ENCODE data around the gene POTEJ. TPM values are rescaled to one million over a fixed set of nuclear protein-coding genes. Genes with fewer than 3 reads are reported as not detected.
"Not testable (repeated sequence)": the region's sequence is repeated elsewhere in the genome, so short reads cannot be mapped to it uniquely, and the experiment has no call there.

The POTEJ gene
- total RNA-seq, 1 experiment from 2014 or later = not detected

- not testable (repeated sequence) for H3K79me1 ChIP-seq (ENCODE audit: insufficient read depth, low read depth, low read length, poor library complexity, severe bottlenecking); H4K5ac ChIP-seq (ENCODE audit: insufficient read length, low read depth, low read length); H2BK12ac ChIP-seq (ENCODE audit: insufficient read length, low read depth, low read length); H3K9me3 ChIP-seq (ENCODE audit: control insufficient read depth, low read depth, low read length); H3K56ac ChIP-seq (ENCODE audit: insufficient read length, low read depth, low read length); H3K23ac ChIP-seq (ENCODE audit: insufficient read length, low read depth, low read length); H4K8ac ChIP-seq (replicated peaks; ENCODE audit: insufficient read length, low read depth, low read length); H3T11ph ChIP-seq (ENCODE audit: low read length); H3K36me3 Mint-ChIP-seq (ENCODE audit: insufficient read depth in 1 of 3, low read depth in 3 of 3); H2BK120ac ChIP-seq (ENCODE audit: low read depth, low read length, poor library complexity, severe bottlenecking); H4K91ac ChIP-seq (ENCODE audit: insufficient read length, low read depth, low read length); H3K27me3 ChIP-seq (ENCODE audit: insufficient read depth, low read length); H3K27me3 Mint-ChIP-seq (ENCODE audit: low read depth); H2BK5ac ChIP-seq (ENCODE audit: insufficient read length, low read length); H2BK15ac ChIP-seq (ENCODE audit: low read depth, low read length); H3K14ac ChIP-seq (ENCODE audit: insufficient read depth, low read length); H2AFZ ChIP-seq (ENCODE audit: low read length); DNase-seq; H3K18ac ChIP-seq (ENCODE audit: insufficient read length, low read depth, low read length); H2BK20ac ChIP-seq (ENCODE audit: low read depth, low read length, poor library complexity, severe bottlenecking); H3K27ac ChIP-seq (ENCODE audit: insufficient read length, low read depth, low read length); H3K23me2 ChIP-seq (ENCODE audit: insufficient read length, low read depth, low read length, poor library complexity, severe bottlenecking); H4K20me1 ChIP-seq (ENCODE audit: control insufficient read depth, insufficient read depth, insufficient read length); H3K27ac Mint-ChIP-seq; H3K79me2 ChIP-seq (ENCODE audit: insufficient read depth, low read length); H3K4me1 ChIP-seq (ENCODE audit: insufficient read depth, low read length); H3K4me3 Mint-ChIP-seq; H3K9me3 Mint-ChIP-seq; H3K4me2 ChIP-seq (ENCODE audit: insufficient read depth, insufficient read length, low read length); H3K4ac ChIP-seq (ENCODE audit: low read depth, low read length); H3K4me1 Mint-ChIP-seq; H2AK5ac ChIP-seq (ENCODE audit: insufficient read length, low read length); H3K9ac ChIP-seq (ENCODE audit: extremely low read depth, insufficient read length, low read length)
- WGBS (ENCODE audit: extremely low coverage, insufficient read length, low lambda C conversion rate) = no CpG with 5 or more reads among the region's 15 CpGs
Measured at GRCh38 chr2:130598463-130598862, 12.8 kb upstream of the POTEJ start.

DNA sequence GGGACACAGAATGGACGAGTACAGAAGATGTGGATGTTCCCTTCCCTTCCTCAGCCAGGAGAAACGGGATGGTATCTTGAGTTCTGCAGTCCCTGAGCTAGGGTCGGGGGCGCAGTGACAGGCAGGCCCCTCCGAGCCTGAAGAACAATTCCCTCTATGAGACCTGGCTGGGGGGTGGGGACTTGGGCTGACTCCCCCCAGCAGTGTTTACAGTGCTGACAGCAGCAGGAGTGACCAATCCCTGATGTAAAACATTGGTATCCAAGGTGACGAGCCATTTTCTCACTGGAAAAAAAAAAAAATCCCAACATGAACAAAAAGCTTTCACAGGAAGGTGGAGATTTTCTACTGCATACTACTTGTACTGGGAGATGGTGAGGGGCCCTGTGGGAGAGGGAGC is 11.8 kb upstream of the POTEJ start, which contains the start of gene CFC1:
Gene CFC1 (minus strand): TSS at position 183 of the 400 bp plus-strand sequence. CDS start 288 bp downstream, outside the sequence.
- DNase-seq; H2BK12ac ChIP-seq (ENCODE audit: insufficient read length, low read depth, low read length); H3T11ph ChIP-seq (ENCODE audit: low read length); H3K9me3 Mint-ChIP-seq; H3K18ac ChIP-seq (ENCODE audit: insufficient read length, low read depth, low read length); H3K14ac ChIP-seq (ENCODE audit: insufficient read depth, low read length); H3K4me1 Mint-ChIP-seq; H3K4me3 Mint-ChIP-seq; H2AK5ac ChIP-seq (ENCODE audit: insufficient read length, low read length); H3K36me3 Mint-ChIP-seq (ENCODE audit: insufficient read depth in 1 of 3, low read depth in 3 of 3); H2BK15ac ChIP-seq (ENCODE audit: low read depth, low read length); H3K27me3 ChIP-seq (ENCODE audit: insufficient read depth, low read length); H4K5ac ChIP-seq (ENCODE audit: insufficient read length, low read depth, low read length); H3K56ac ChIP-seq (ENCODE audit: insufficient read length, low read depth, low read length); H3K27ac Mint-ChIP-seq; H3K23ac ChIP-seq (ENCODE audit: insufficient read length, low read depth, low read length); H2AFZ ChIP-seq (ENCODE audit: low read length); H2BK5ac ChIP-seq (ENCODE audit: insufficient read length, low read length); H2BK120ac ChIP-seq (ENCODE audit: low read depth, low read length, poor library complexity, severe bottlenecking); H3K9me3 ChIP-seq (ENCODE audit: control insufficient read depth, low read depth, low read length); H3K79me1 ChIP-seq (ENCODE audit: insufficient read depth, low read depth, low read length, poor library complexity, severe bottlenecking); H3K4me2 ChIP-seq (ENCODE audit: insufficient read depth, insufficient read length, low read length); H4K20me1 ChIP-seq (ENCODE audit: control insufficient read depth, insufficient read depth, insufficient read length); H3K79me2 ChIP-seq (ENCODE audit: insufficient read depth, low read length); H4K91ac ChIP-seq (ENCODE audit: insufficient read length, low read depth, low read length); H2BK20ac ChIP-seq (ENCODE audit: low read depth, low read length, poor library complexity, severe bottlenecking); H3K23me2 ChIP-seq (ENCODE audit: insufficient read length, low read depth, low read length, poor library complexity, severe bottlenecking); H3K4ac ChIP-seq (ENCODE audit: low read depth, low read length); H3K27ac ChIP-seq (ENCODE audit: insufficient read length, low read depth, low read length); H3K27me3 Mint-ChIP-seq (ENCODE audit: low read depth); H3K4me1 ChIP-seq (ENCODE audit: insufficient read depth, low read length); H3K9ac ChIP-seq (ENCODE audit: extremely low read depth, insufficient read length, low read length); H4K8ac ChIP-seq (replicated peaks; ENCODE audit: insufficient read length, low read depth, low read length): not testable (repeated sequence)
- WGBS (ENCODE audit: extremely low coverage, insufficient read length, low lambda C conversion rate) = no CpG with 5 or more reads among the region's 6 CpGs
